ENCODE measurements around the gene CEP63. TPM values are rescaled to one million over a fixed set of nuclear protein-coding genes. Genes with fewer than 3 reads are reported as not detected.

The CEP63 gene
- polyA plus RNA-seq, 4 donors: 24.9 to 36.5 (median 33.5) TPM

DNA sequence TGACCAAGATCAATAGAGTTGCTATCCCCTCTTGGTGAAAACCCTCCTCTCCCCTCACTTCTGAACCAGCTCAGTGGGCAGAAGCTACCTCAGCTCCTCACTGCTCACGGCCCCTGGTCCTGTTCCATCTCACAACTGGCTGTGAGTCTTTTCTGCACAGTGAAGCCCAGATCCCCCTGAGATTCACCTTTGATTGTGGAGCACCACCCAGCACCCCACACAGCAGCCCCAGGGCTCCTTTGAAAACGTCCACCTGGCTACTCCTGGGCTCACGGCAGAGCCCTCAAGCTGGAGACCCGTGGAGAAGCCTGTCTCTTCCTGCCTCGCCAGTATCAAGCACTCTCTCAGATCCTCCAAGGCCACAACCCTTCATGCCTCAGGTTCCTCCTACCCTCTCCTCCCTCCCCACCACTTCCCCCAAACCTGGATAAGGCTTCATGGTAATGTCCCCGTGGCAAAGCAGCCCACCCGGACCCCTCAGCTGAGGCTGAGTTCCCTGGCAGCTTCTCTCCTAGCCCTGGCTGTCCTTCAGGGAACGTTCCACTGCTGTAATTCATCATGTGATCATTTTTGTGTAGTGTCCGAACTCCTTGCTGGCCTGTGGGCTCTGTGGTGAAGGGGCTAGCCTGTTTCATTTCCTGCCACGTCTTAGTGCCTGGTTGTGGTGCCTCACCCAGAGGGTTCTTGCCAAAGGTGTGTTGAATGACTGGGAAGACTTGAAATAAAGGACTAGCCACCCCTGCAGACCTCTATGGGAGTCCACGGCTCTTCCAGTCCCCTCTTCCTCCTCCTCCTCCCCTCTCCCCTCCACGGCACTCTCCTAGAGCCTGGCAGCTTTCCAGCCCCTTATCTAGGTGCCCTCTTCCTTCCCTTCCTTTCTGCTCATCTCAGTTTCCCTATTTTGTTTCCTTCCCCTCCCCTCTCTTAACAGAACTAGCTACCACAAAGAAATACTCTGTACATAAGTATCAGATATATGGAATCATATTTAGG, 120.5 kb downstream of the CEP63 start:
- no peak for DNase-seq (ENCODE audit: low read depth in 4 of 4, low spot score in 3 of 4)

DNA sequence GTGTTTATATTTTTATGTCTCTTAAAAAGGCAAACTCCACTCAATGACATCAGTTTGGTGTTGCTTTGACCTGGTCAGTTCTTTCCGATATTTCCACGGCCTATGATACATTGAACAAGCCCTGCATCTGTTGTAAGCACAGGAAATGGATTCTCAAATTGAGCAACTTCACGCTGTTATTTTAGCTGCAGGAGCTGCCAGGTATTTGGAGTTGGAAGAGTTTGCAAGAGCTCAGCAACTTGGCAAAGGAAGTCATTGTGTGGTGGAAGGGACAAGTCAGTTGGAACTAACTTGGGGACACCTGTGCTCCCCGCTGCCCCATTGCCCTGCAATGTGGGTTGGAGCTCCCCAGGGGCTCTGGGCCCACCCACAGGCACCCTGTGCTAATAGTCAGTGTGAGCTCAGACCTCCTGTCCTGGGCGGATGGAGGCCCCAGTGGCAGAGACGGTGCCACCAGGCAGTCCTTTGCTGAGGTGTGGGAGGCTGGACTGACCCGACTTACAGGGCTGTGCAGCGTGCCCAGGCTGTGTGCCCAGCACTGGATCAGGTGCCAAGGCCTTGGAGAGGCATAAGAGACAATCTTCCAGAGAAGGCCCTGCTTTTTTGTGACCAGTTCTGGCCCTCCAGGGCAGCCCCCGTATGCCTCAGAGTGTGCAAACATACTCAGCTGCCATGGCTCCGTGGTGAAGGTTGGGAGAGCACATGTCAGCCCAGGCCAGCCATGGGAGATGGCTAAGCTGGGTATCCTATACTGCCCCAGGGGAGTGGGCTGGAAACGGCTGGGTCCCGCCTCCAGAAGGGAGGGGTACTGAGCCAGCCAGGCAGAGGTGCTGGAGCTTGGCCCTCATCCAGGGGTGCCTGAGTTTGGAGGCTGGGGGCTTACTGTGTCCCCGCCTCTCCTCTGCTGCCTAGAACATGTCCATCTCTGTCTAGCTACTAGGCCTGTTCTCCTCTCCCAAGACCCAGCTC, 121.5 kb downstream of the CEP63 start:
- no peak for DNase-seq (ENCODE audit: low read depth in 4 of 4, low spot score in 3 of 4)

DNA sequence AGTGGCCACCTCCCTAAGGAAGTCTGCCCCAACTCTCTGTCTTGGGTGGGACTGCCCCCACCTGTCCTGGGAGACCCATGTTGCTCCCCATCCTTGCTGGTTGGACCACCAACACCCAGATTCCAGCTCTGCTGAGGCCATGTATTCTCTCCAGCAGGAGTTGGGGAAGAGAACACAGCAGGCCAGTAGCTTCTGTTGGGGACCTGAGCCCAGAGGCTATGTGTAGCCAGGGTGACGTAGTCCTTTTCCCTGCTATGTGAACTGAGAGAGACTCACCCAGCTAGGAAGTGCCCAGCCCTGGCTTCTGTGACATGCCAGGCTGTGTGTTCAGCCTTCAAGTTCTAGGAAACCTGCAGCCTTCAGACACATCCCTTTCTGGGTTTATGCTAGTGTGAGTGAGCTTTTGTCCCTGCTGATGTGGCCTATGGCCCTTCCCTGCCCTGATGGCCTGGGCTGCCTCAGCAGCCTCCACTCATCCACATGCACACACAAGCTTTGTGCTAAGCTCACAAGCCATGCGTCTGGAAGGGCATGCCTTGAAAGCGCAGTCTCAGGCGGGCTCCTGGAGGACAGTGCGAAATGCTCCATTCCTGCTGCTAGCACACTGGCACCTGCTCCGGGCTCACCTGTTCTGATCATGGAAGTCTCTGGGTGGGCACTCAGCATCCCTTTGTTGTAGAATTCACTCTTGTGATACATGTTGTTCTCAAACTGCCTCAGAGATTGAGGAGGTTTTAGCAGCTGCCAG, 122.3 kb downstream of the CEP63 start:
- DNase-seq (ENCODE audit: low read depth in 4 of 4, low spot score in 3 of 4): no peak

DNA sequence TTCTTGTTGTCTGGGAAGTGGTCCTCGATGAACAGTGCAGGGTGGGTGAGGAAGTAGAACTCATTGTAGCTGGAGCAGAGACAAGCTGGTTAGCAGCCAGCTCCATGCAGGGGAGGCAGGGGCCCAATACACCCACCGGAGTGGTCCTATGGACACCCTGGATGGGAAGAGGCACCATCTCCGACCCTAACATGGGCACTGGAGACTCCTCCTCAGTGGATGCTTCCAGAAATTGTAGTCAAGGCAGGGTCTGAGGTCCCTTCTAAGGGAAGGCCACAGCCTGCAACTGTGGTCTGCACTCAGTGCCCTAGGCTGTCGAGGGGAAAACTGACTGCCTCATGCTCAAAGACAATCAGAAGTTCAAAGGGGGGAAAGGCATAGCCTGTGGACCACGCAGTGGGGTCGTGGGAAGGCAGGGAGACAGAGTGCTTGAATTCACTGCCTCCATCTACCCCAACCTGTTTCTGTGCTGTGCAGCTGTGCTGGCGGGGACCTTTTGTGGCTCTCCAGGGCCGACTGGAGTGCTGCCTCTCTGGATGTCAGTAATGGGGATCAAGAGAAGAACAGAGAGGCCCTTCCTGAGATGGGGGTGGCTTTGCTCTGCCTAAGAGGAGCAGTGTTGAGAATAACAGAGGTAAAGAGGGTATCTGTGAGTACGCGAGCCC, 123.0 kb downstream of the CEP63 start:
- DNase-seq (ENCODE audit: low read depth in 4 of 4, low spot score in 3 of 4): no peak

DNA sequence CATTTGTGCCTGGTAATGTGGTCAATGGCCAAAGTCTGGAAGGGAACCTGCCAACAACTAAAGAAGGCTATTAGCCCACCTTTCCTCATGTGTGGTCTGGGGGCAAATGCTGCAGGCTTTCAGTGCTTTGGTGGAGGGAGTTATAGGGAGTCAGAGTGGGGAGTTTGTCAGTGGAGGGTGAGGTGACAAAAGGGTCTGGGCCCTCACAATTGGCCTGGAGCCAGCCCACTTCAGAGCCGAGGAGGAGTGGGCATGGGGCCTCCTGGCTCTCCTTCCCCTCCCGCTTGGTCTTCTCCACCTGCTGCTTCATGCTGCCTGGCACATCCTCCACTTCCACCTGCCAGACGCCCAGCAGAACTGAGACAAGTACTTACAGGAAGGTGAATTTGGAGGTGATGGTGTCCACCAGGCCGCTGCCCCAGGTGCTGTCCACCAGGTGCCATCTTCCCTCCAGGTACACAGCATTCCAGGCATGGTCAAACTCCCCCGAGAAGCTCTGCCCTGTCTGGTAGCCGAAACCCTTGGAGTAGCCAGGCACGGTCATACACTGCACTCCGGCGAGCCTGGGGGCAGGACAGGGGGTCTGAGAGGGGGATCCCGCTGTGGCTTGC, 124.1 kb downstream of the CEP63 start:
- no peak for DNase-seq (ENCODE audit: low read depth in 4 of 4, low spot score in 3 of 4)

DNA sequence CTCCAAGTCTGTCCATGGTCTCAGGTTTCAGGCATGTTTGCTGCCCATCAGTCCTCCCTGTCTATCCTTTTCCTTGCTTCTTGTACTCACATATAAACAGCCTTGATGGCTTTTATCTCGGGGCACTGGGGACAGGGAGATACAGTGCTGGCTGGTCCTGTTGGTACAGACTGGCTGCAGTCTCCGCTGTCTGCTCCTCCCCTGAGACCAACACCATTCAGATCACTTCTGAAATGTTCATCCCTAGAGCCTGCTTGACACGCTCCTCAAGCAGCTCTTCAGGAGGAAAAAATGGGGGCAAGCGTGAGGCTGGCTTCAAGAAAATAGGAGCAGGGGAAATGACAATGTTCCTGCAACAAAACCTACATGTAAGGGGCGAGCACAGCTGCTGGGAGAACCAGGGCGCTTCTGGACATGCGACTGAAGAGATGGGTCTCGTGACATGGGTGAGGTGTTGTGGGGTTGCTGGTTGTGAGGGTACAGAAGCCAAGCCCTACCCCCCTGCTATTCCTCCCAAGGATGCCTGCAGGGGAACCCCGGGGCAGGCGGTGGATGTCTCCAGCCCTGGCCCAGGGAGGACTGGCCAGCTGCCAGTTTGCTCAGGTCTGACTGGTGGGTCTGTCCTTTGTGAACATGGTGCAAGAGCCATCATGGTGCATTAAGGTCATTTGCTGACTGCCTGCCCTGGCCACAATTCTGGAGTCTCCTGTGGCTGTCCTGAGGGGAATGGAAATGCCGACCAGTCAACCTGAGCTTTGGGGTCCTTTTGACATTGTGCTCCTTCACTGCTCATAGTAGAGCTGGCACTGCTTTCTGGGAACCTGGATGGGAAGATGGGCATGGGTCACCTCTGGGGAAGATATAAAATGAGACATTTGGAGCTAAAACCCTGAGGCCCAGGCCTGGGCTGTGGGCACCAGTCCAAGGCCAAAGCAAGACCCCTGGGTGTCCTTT, 124.9 kb downstream of the CEP63 start:
- no peak for DNase-seq (ENCODE audit: low read depth in 4 of 4, low spot score in 3 of 4)

DNA sequence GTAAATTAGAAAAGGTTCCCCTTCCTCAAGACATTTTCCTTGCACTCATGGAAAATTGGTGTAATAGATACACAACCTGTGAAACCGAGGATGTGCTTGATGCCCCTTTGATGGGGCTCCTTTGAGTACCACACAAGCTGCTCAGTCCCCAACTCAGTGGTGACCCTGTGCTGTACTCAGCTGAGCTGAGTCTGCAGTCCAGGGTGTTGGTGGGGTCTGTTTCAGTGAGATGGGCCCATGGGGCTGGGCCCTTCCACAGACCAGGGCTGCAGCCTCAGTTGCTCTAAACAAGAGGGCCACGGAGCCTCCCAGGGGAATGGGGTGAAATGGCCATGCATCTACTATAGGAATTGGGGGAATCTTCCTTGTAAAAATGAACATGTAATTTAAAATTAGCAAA, 125.7 kb downstream of the CEP63 start:
- DNase-seq (ENCODE audit: low read depth in 4 of 4, low spot score in 3 of 4): no peak

DNA sequence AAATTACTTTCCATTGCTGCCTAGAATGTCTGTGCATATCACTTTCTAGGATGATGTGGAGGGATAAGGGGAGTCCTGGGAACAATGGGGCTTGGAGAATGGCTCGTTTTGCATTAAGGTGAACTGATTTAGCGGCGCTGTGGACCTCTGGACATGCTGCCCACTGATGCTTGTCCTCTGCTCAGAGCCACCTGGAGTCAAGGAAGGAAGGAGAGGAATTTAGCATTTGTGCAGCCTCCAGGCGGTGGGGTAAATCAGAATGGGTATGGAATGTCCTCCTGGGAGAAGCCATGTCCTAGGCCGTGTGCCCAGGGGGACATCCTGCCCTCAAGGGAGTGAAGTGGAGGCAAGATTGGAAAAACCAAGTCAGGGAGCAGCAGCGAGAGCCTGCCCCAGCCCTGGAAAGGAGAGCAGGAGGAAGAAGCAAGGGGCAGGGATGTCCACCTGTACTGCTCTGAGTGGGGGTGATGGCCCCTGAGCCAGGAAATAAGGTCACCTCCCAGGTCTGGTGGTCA, 127.2 kb downstream of the CEP63 start:
- DNase-seq (ENCODE audit: low read depth in 4 of 4, low spot score in 3 of 4): no peak

DNA sequence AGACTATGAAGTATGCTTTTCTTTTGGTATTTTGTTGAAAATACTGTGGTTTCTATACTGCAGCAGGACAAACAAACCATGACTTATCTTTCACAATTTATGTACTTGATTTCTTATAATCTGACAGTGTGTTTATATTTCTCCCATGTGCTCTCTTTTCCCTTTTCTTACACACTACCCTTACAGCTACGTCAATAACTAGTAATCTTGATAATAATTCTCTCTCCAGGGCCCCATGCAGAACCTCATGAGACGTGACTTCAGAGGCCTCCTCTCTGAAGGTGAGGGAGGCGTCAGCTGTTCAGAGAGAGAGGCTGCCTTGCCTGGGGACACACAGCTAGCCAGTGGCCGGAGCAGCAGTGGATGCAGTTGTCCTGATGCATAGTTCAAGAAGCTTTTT, 129.1 kb downstream of the CEP63 start:
- no peak for DNase-seq (ENCODE audit: low read depth in 4 of 4, low spot score in 3 of 4)

DNA sequence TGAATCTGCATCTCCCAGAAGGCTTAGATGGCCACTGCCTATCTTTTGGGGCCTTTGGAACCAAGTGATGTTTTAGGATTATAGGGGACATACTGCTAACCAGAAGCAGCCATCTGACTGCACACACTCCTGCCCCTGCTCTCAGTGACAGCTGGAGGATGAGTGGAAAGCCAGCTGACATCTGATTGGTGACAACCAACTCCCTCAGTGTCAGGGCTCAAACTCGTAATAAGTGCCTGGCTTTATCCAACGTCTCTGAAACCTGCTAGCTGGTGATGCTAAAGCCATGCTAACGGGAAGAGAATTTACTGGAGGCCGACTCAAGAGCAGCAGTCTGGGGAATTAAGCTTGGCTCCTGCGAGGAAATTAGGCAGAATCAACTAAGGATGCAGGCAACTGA, 129.9 kb downstream of the CEP63 start:
- no peak for DNase-seq (ENCODE audit: low read depth in 4 of 4, low spot score in 3 of 4)

DNA sequence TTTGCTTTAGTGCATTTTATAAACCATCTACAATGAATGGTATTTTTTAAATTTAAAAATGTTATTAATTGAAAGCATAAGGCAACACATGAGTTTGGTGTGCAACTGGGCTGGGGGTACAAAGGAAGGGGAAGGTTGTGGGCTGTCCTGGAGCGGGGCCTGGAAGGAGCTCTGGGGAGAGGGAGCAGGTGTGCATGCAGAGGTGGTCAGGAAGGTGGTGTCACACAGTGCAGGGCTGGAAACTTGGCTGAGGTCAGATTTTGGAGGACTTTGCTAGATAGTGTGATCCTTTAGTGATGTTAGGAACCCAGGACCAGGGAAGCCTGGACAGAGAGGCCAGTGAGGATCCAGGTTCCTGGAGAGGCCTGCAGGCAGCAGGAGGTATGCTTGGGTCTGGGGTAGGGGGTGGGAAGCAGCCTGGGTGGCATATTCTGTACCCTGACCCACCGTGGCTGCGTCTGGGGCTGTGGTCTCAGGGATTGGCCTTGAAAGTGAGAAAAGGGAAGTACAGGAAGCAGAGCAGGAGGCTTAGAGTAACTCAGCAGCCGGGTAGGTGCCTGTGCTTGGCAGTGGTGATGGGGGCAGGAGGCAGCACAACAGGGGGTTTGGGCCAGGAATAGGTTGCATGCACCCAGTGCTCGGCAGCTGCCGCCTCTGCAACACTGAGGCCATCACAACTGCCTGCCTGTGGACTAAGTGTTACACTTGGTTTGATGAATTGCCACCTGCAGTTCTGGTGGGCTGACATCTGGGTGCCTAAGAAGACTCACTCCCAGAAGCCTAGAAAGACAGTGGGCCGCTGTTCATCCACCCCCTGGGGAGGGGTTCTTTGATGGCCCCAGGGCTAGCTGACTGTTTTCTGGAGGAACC, 132.0 kb downstream of the CEP63 start:
- no peak for DNase-seq (ENCODE audit: low read depth in 4 of 4, low spot score in 3 of 4)

DNA sequence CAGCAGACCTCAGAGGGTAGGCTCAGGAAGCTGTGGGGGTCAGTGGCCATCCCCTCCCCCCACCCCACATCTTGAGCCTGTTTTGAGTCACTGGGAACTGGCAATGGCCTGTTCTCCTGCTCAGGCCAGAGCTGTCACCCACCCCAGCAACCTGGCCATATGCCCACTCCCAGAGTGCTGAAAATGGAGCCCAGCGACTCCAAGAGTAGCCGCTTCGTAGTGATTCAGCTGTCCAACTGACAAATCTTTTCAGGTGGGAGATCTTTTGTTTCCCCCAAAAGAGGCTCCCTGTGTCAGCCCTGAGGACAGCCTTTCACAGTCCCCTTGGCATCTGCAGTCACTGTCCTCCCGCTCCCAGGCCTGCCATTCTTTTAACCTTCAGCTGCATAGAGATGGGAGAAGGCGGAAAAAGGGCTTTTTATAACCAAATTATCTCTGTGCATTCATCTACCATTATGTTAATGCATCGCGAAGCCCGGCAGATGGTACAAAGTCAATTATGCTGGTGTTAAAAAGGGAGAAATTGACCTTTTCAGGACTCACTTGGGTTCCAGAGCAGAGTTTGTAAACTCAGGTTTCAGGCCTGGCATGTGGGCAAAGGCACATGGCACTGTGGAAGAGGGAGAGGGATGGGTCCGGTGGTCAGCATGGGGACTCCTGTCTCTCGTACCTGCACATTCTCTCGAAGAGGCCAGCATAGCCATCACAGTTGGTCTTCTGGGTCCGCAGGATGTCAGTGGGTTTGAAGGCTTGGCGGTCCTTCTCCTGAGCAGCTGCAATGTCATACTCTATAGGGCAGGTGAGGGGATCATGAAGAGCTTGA, 132.8 kb downstream of the CEP63 start:
- no peak for DNase-seq (ENCODE audit: low read depth in 4 of 4, low spot score in 3 of 4)

DNA sequence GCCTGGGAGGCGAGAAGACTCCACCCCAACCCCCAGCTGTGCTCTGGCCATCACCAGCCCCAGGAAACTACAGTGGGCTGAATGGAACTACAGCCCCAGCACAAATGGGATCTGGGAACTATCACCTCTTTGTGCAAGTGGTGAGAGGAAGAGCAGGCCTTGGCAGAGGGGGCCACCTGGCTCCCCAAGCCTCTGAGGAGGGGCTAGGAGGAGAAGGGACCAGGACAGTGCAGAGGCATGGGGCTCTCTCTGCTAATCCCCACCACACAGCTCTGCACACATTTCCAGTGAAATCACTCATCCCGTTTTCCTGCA, 133.4 kb downstream of the CEP63 start:
- DNase-seq (ENCODE audit: low read depth in 4 of 4, low spot score in 3 of 4): no peak

DNA sequence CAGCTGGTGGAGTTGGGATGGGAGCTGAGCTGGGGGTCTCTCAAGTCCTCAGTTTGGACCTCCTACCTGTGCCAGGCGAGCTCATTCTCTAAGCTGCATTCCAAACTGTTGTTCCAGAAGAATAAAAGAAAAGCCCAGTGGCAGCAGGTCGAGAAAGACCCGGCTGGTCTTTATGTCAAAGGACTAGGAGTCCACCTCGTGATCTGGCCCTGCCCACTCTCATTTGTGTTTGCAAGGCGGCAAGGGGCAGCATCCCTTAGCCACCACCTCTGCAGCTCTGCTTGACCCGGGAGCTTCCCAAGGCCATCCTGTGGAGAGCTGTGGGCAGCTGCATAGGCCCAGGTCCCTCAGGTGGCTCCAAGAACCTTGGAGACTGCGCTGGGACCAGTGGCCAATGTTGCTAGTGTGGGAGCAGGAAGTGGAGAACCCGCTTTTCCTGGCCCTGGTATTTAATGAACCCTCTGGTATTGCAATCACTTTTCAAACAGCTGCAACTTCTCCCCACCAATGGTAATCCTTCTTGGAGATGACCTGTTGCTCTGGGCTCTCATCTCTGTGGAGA, 134.1 kb downstream of the CEP63 start:
- DNase-seq (ENCODE audit: low read depth in 4 of 4, low spot score in 3 of 4): no peak

DNA sequence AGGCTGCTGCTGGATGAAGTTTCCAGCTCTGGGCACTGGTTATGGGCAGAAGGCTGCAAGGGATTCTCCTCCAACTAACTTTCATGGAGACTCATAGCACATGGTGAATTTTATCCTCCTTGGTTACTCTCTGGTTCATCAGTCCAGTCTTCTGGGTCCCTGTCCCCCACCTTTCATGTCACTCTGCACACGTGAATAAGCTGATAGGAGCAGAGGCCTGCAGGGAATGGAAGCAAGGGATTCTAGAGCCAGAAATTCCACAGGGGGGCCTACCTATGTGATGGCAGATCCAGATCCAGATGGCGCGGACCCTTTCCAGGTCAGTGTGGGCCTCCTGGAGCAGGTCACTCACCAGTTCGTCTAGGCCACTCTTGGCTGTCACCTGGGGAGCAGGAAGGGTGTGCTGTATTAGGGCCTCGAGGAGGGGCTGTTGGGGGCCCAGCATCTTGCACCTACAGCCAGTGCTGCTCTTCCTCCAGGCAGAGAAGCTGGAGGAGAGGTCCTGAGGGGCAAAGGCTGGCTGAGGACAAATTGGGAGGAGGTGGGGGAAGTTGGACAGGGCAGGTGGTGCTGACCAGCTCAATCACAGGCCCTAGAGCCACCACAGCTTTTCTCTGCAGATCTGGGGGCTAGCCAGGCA, 134.7 kb downstream of the CEP63 start:
- DNase-seq (ENCODE audit: low read depth in 4 of 4, low spot score in 3 of 4): no peak

DNA sequence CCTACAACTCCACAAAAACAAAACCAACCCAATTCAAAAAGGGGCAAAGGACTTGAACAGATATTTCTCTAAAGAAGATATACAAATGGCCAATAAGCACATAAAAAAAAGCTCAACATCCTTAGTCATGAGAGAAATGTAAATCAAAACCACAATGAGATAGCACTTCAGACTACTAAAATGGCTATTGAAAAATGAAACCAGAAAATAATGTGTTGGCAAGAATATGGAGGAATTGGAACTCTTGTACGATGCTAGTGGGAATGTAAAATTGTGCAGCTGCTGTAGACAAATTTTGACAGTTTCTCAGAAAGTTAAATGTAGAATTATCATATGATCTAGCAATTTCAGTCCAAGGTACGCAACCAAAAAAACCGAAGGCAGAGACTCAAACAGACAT, 136.0 kb downstream of the CEP63 start:
- DNase-seq (ENCODE audit: low read depth in 4 of 4, low spot score in 3 of 4): no peak

Data from left renal pelvis (tissue), 4 donors.